ENCODE data around the gene KRTCAP2.

Gene KRTCAP2

DNA sequence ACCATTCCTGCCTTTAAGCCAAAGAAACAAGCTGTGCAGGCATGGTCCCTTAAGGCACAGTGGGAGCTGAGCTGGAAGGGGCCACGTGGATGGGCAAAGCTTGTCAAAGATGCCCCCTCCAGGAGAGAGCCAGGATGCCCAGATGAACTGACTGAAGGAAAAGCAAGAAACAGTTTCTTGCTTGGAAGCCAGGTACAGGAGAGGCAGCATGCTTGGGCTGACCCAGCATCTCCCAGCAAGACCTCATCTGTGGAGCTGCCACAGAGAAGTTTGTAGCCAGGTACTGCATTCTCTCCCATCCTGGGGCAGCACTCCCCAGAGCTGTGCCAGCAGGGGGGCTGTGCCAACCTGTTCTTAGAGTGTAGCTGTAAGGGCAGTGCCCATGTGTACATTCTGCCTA lies 38.8 kb downstream of the KRTCAP2 start:
- peak; percentile 31 for DNase-seq (ENCODE audit: low read depth, low spot score)

DNA sequence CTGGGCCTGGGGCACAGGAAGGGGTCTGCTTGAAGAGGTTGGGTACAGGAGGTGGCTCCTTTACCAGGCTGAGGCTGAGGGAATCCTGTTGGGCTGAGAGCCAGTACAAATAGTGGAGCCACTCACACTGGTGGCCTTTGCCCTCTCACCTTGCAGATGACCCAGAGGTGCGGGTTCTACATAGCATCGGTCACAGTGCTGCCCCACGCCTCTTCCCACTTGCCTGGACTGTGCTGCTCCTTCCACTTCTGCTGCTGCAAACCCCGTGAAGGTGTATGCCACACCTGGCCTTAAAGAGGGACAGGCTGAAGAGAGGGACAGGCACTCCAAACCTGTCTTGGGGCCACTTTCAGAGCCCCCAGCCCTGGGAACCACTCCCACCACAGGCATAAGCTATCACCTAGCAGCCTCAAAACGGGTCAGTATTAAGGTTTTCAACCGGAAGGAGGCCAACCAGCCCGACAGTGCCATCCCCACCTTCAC lies 39.3 kb downstream of the KRTCAP2 start:
- DNase-seq (ENCODE audit: low read depth, low spot score) = no peak

DNA sequence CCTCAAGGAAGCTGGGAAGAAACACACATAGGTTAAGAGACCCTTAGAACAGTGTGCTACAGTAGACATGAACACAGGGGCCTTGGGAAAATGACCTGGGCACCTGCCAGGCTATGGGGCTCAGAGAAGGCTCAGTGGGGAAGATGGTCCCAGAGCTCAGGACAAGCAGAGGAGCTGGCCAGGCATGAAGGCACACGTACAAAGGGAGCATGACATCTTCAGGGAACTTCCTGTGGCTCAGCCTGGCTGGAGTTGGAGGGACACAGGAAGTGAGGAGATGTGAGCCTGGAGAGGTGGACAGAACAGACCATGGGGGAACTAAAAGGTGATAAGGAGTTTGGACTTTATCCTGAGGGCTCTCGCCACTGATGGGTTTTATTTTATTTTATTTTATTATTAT lies 41.2 kb downstream of the KRTCAP2 start:
- DNase-seq (ENCODE audit: low read depth, low spot score) = no peak

DNA sequence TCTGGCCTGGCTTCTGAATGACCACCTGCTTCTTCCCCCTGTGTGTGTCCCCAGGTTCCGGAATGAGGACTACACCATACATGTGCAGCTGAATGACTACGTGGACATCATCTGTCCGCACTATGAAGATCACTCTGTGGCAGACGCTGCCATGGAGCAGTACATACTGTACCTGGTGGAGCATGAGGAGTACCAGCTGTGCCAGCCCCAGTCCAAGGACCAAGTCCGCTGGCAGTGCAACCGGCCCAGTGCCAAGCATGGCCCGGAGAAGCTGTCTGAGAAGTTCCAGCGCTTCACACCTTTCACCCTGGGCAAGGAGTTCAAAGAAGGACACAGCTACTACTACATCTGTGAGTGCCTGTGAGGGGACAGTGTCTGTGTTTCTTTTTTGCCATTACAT lies 41.8 kb downstream of the KRTCAP2 start:
- no peak for DNase-seq (ENCODE audit: low read depth, low spot score)

DNA sequence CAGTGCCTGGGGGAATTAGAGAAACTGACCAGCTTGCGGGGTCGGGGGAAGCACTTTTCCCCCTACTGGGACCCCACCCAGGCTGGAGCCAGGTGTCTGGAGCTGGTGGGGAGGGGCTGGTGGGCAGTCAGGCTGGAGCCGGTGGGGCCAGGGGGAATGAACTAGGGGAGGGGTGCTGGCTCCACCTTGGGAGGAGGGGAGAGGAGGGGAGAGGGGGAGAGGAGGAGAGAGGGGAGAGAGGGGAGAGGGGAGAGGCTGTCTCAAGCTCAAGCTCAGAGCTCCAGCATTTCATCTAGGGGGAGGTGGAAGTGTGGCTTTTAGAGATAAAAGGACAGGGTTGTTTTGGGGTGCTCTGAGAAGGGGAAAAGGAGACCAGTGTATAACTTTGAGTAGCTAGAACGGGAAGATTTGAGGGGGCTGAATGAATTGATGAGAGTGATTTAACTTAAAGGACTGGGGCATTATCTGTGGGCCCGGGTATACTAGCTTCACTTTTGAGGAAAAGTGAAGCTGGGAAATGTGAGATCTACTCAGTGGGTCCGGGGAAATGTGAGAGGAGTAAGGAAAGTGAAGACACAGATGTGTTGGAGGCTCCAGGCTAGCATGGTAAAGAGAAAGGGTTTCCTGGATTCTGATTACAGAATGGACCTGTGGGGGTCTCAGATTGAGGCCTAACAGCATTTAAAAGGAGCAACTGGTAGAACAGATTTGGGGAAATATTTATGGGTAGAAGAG lies 42.7 kb downstream of the KRTCAP2 start:
- no peak for DNase-seq (ENCODE audit: low read depth, low spot score)

DNA sequence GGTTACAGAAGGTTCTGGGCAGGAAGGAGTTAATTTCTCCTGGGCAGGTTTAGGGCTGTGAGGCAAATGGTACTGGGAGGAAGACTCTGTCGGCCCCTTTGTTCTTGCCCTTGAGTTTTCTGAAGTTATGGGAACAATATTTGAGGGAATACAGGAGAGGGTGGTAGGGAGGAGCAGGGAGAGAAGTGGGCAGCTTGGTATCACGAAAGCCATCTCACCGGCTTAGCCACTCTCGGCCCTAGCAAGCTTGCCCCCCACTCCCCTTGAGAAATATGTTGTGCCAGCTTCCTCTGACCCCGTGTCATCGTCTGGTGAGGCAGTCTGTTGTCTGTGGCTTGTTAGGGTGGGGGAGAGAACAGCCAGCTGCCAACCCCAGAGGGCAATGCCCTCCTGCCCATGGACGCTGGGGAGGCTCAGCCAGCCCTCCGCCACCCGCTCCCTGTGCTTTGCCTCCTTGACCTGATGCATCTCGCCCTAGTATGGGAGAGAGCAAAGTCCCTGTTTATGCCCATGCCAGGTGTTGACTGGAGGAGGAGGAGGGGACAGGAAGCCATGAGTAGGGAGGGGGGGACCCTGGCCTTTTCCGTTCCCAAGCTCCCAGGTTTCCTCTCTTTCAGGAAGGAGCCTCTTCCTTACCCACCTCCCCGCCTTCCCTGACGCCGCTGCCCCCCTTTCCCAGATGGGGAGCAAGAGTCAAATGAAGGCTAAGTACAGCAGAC lies 44.2 kb downstream of the KRTCAP2 start:
- peak; percentile 26 for DNase-seq (ENCODE audit: low read depth, low spot score)

DNA sequence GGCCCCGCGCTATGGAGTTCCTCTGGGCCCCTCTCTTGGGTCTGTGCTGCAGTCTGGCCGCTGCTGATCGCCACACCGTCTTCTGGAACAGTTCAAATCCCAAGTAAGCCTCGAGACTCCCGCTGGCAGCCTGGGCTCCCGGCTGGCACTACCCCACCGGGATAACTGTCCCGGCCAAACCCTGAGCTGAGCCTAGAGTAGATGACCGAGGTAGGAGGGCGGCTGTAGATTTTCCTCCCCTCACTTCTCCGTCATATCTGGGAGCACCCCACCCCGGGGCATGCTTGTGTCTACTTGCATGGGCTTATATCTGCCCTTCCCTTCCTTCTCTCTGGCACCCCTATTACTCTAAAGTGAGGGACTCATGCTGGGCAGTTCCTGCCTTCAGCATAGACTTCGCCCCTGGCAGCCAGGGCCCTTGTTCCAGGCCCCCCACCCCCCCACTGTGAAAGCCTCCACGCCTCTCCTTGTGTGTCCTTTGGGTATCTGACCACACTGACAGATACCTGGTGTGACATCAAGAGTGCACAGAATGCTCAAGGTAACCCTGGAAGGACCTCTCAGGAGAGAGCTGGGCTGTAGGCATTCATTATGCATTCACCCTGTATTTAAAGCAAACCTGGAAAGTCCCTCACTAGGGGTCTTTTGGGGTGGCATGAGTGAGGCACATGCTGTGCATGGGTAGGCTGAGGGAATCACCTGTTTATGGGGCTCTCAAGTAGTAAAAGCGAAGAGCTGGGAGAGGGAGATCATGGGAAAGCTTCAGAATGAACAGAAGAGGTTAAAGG lies 44.9 kb downstream of the KRTCAP2 start:
- no peak for DNase-seq (ENCODE audit: low read depth, low spot score)

DNA sequence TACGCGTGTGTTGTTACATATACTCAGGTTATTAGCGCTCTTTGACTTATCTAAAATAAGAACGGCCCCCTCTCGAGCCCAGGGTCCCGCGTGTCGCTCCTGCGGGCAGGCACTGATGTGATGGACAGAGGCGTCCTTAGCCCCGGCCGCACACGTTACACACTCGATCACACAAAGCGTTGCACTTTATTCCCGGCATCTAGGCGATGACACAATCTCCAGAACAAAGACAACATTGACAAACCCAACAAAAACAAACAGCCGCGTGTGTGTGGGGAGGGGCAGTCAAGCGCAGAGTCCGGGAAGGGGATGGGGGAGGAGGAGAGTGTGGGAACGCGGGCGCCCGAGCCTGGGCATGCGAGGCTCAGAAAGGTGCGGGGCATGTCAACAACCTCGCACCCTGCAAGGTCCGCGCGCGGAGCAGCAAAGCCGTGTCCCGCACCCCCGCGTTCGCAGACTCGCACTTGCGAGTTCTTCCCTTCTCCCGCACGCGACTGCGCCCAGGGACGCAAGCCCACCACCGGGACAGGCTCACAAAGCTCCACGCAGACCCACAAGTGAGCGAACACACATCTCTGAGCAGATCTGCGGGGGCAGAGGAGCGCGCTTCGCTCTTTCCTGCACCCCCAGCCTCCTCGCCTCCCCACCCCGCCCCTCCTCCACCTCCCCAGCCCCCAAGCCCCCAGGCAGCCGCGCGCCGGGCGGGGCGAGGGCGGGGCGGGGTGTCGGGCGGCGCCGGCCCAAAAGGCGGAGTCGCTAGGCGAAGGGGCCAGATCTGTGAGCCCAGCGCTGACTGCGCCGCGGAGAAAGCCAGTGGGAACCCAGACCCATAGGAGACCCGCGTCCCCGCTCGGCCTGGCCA lies 45.8 kb downstream of the KRTCAP2 start, which contains the start of gene EFNA1:
Gene EFNA1, plus strand, starts transcription at position 772 of the 862 bp plus-strand sequence. CDS start 102 bp downstream, outside the sequence.
- DNase-seq (ENCODE audit: low read depth, low spot score) = peak; percentile 78

DNA sequence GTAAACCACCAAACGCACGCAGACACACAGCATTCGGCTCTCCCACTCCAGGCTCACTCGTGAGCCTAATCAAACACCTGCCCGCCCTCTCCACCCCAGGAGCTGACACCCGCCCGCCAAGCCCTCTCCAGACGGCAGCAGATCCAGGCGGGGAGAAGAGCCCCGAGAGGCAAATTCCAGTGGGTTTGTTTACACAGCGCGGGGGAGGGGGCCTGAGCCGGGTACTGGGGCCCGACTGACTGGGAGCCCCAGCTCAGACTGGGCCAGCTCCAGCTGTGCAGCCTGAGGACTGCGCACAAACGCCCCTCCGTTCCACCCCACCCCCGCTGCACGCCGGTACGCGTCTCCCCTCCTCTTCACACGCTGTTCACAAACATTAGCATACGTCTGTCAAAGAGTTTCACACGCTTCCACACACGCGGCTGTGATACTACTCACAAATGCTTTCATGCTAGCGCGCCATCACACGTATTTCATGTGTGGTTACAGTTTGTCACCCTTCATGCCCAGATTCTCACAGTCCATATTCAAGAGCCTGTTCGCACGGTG lies 46.5 kb downstream of the KRTCAP2 start:
- DNase-seq (ENCODE audit: low read depth, low spot score) = peak; percentile 60

DNA sequence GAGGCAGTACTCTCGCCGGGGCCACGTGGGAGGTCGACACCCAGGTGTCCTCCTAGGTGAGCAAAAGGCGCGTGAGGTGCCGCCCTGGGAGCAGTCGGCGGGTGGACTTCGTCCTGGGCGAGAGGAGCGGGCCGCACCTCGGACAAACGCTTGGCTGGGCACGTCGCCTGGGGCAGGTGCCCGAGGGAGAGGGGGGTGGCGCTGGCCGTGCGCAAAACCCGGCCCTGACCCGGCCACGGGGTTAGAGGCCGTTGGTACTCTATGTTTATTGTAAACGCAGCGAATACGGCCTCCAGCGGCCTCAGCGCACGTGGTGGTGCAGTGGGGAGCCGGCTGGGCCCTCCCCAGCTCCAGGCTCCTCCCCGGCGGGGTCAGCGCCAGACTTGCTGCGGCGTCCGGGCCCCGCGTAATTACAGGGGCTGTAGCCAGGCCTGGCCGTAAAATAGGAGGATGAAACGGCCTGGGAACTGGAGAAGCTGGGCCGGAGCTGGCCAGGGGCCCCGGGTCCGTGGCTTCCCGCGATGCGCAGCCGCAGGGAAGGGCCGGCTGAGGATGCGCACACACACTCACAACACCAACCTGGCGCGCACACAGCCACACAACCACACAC lies 47.1 kb downstream of the KRTCAP2 start:
- peak; percentile 52 for DNase-seq (ENCODE audit: low read depth, low spot score)

DNA sequence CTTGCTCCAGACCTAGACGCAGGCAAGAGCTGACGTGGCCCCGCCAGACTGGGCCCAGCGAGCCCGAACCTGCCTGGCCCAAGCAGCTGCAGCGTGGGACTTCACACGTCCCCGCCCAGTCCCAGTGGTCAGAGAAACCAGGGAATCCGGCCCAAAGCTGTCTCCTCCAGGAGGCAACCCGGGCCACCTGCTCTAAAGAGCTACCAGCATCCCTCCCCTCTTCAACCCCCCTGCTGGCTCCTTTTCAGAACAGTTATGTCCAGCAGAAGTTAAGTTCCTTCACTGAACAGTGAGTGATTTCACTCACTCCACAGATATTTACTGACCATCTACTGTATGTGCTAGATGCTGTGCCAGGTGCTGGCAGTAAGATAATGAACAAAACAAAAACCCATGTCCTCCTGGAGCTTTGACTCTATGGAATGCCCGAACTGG lies 47.6 kb downstream of the KRTCAP2 start:
- DNase-seq (ENCODE audit: low read depth, low spot score) = peak; percentile 9

DNA sequence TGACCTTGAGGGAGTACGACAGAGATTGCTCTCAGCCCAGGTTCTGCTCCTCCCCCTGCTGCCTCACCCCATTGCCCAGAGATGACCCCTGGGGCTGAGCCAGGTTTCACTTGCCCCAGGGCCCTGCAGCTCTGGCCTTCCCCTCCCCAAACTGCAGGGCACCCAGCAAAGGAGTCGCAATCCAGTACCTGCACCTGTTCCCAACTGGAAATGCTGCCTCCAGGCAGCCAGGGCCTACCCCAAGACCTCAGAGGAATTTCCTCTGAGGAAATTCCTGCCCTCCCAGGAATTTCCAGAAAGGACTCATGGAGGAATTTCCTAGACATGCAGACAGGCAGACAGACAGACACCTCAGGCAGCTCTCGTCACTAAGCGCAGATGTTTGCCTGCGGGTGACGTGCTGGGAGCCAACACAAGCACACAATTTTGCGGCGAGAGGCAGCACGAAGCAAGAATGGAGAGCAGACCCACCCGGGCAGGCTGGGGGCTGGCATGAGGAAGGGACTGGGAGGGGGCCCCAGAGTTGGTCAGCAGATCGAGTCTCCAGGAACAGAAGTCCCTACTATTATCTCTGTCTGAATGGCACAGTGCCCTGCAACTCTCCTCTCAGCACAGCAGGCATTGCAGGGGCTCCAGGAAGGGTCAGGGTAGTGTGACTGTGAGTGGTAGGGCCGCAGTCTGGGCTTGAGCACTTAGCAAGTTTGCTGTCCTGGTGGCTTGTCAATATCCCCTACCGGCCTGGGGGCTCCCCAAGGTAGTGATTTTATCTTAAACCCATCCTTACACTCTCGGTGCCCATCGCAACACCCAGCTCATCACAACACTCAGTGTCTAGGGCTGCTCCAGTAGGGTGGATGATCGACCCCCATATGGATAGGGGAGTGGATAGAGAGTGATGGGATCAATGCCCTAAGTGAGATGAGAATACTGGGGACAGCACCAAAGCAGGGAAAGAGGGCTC lies 48.3 kb downstream of the KRTCAP2 start:
- peak; percentile 54 for DNase-seq (ENCODE audit: low read depth, low spot score)

DNA sequence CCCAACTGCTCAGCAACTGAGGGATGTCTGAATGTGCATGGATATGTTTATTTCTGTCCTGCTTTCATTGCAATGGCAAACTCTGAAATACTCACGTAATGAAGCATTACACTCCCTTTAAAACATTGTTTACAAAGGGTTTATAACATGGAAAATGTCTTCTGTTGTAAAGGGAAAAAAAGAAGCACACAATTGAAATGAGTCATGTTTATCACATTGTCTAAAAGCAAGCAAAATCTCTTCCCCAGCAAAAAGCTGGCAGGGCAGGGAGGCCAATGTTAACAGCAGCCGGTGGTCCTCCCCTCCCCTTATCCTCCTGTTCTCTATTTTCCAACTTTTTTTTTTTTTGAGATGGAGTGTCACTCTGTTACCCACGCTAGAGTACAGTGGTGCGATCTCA lies 49.3 kb downstream of the KRTCAP2 start:
- no peak for DNase-seq (ENCODE audit: low read depth, low spot score)

DNA sequence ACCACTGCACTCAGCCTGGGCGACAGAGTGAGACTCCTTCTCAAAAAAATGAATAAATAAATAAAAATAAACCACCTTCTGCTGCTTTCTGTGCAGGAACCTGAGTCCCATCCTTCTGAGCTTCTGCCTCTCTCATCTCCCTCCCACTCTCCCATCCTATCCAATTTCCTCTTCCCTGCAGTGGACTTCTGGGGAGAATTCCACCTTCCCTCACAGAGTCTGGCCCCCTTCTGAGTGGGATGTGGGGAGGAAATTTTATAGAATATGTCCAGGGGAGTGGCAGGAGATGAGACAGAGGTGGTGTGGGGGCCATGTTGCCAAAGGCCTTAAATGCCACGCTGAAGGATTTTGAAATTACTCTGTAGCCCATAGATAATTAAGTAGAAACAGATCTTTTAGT lies 50.8 kb downstream of the KRTCAP2 start:
- DNase-seq (ENCODE audit: low read depth, low spot score) = no peak

DNA sequence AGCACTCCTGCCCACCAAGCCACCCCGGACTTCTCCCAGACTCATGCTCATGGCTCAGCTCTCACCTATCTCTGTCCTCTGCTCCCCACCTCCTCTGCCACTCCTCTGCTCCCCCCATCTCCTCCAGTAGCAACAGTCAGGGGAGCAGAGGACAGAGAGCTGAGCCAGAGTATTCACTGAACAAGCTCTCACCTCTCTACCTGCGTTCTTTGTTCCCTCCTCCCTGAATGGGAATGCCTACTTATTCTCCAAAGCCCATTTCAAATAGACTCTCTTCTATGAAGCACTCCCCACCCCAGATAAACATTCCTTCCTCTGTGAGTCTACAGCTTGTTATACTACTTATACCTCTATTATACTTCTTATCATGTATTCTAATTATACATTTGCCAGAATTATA lies 51.9 kb downstream of the KRTCAP2 start:
- no peak for DNase-seq (ENCODE audit: low read depth, low spot score)

DNA sequence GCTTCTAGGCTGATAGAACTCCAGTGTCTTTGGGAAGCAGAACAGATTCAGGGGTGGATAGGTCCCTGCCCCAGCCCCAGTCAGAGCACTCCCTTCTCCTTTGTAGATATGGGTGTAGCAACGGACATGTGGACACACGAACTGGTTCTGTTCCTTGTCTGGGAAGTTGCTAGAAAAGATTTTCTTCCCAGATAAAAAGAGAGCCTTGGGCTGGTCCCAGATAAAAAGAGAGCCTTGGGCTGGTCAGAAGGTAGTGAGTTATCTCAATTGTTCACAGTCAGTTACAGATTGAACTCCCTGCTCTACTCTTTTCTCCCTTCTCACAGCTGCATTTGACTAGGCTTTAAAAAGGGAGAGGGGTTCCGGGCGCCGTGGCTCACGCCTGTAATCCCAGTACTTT lies 52.9 kb downstream of the KRTCAP2 start:
- no peak for DNase-seq (ENCODE audit: low read depth, low spot score)

All from astrocyte of the hippocampus (primary cell).